Neural cell (in vitro differentiated cells): Measurements from ENCODE around the gene FHIT. TPM values are rescaled to one million over a fixed set of nuclear protein-coding genes. Genes with fewer than 3 reads are reported as not detected.

ENCODE experiments used
- H2AFZ ChIP-seq: fragments of 200-600, 300-800 bp; sonication (generic), shearing (Covaris generic); 2 replicates; pipeline ENCODE4 v1.6.0; 2014; ENCODE audit warnings: low read depth, mild to moderate bottlenecking, antibody characterized with exemption, low read length, moderate library complexity
- H3F3A ChIP-seq: fragments of 200-600 bp; shearing (Covaris generic); 2 replicates; pipeline ENCODE4 v1.6.1; 2016; ENCODE audit warnings: mild to moderate bottlenecking, moderate library complexity, mixed read lengths, antibody characterized with exemption, low read length; ENCODE audit not compliant: insufficient read depth, poor library complexity, severe bottlenecking
- H3K27ac ChIP-seq: fragments of 200-600, 300-800 bp; sonication (generic), shearing (Covaris generic); 2 replicates; pipeline ENCODE4 v1.5.1; 2014; ENCODE audit warnings: mild to moderate bottlenecking, low read length, moderate library complexity
- H3K27me3 ChIP-seq: fragments of 300-800, 200-600 bp; sonication (generic), shearing (Covaris generic); 2 replicates; pipeline ENCODE4 v1.6.0; 2014; ENCODE audit warnings: mild to moderate bottlenecking, low read depth, low read length, moderate library complexity; ENCODE audit not compliant: insufficient read depth
- H3K36me3 ChIP-seq: fragments of 300-800, 200-600 bp; sonication (generic), shearing (Covaris generic); 2 replicates; pipeline ENCODE4 v1.5.1; 2014; ENCODE audit warnings: mild to moderate bottlenecking, antibody characterized with exemption, low read length, moderate library complexity; ENCODE audit not compliant: insufficient read depth
- H3K4me2 ChIP-seq: fragments of 300-800, 200-600 bp; sonication (generic), shearing (Covaris generic); 2 replicates; pipeline ENCODE4 v1.6.0; 2014; ENCODE audit warnings: mild to moderate bottlenecking, low read length
- H3K4me3 ChIP-seq: fragments of 300-800, 200-600 bp; sonication (generic), shearing (Covaris generic); 2 replicates; pipeline ENCODE4 v1.5.1; 2014; ENCODE audit warnings: mild to moderate bottlenecking, low read length, moderate library complexity
- H3K79me2 ChIP-seq: fragments of 200-600 bp; shearing (Covaris generic); replicated peaks from 2 replicates; pipeline ENCODE4 v1.6.0; 2014; ENCODE audit warnings: mild to moderate bottlenecking, low read length, moderate library complexity; ENCODE audit not compliant: insufficient read depth
- H3K9ac ChIP-seq: fragments of 300-800, 200-600 bp; sonication (generic), shearing (Covaris generic); 2 replicates; pipeline ENCODE4 v1.6.1; 2016; ENCODE audit warnings: mild to moderate bottlenecking, low read length, mixed read lengths
- H3K9me2 ChIP-seq: fragments of 200-600 bp; shearing (Covaris generic); 2 replicates; pipeline ENCODE4 v1.6.1; 2016; ENCODE audit warnings: mild to moderate bottlenecking, low read length, mixed read lengths; ENCODE audit not compliant: insufficient read depth
- H3K9me3 ChIP-seq: fragments of 200-600, 300-800 bp; sonication (generic), shearing (Covaris generic); 2 replicates; pipeline ENCODE4 v1.6.1; 2016; ENCODE audit warnings: mild to moderate bottlenecking, mixed run types, low read length, moderate library complexity, mixed read lengths
- H4K20me1 ChIP-seq: fragments of 200-600 bp; shearing (Covaris generic); 2 replicates; pipeline ENCODE4 v1.6.1; 2016; ENCODE audit warnings: mild to moderate bottlenecking, mixed run types; ENCODE audit not compliant: insufficient read depth
- EP300 ChIP-seq: fragments of 450-650 bp; conservative IDR thresholded peaks from 2 replicates; pipeline ENCODE4 v1.6.1; 2014; ENCODE audit warnings: antibody characterized with exemption, mild to moderate bottlenecking, moderate library complexity; ENCODE audit not compliant: poor library complexity, severe bottlenecking
- EZH2 ChIP-seq: fragments of 200-600, 300-800 bp; shearing (Covaris generic), sonication (generic); IDR thresholded peaks from 2 replicates; pipeline ENCODE4 v1.6.1; 2014; ENCODE audit warnings: antibody characterized with exemption, low read length, borderline replicate concordance, mild to moderate bottlenecking; ENCODE audit not compliant: insufficient read depth, poor library complexity, severe bottlenecking
- MXI1 ChIP-seq: fragments of 450-650 bp; conservative IDR thresholded peaks from 2 replicates; pipeline ENCODE4 v1.6.1; 2014; ENCODE audit warnings: antibody characterized with exemption, mild to moderate bottlenecking; ENCODE audit not compliant: poor library complexity, severe bottlenecking
- POLR2AphosphoS5 ChIP-seq: IDR thresholded peaks from 2 replicates; pipeline ENCODE4 v1.6.1; 2012
- RAD21 ChIP-seq: fragments of 450-650 bp; conservative IDR thresholded peaks from 2 replicates; pipeline ENCODE4 v1.6.1; 2014; ENCODE audit warnings: antibody characterized with exemption, mild to moderate bottlenecking, moderate library complexity
- REST ChIP-seq: IDR thresholded peaks from 2 replicates; pipeline ENCODE4 v1.6.1; 2012; ENCODE audit warnings: borderline replicate concordance
- SMC3 ChIP-seq: fragments of 450-650 bp; conservative IDR thresholded peaks from 2 replicates; pipeline ENCODE4 v1.6.1; 2014; ENCODE audit warnings: antibody characterized with exemption, mild to moderate bottlenecking, moderate library complexity; ENCODE audit not compliant: poor library complexity
- TAF1 ChIP-seq: IDR thresholded peaks from 2 replicates; pipeline ENCODE4 v1.6.1; 2012; ENCODE audit warnings: low read depth
- polyA plus RNA-seq: library from polyadenylated mRNA; depleted of rRNA; stranded (reverse); fragments of >200 nt; gene quantifications from 2 replicates; pipeline ENCODE4 v1.2.3, GENCODE V29; 2014
- TF ChIP-seq, protein P1 (sequence below): fragments of 450-650 bp; IDR thresholded peaks from 2 replicates; pipeline ENCODE4 v1.5.1; 2014; ENCODE audit warnings: antibody characterized with exemption, mild to moderate bottlenecking, moderate library complexity; ENCODE audit not compliant: poor library complexity, severe bottlenecking

FHIT gene
- polyA plus RNA-seq, 1 donor from 2014 or later = not detected

DNA sequence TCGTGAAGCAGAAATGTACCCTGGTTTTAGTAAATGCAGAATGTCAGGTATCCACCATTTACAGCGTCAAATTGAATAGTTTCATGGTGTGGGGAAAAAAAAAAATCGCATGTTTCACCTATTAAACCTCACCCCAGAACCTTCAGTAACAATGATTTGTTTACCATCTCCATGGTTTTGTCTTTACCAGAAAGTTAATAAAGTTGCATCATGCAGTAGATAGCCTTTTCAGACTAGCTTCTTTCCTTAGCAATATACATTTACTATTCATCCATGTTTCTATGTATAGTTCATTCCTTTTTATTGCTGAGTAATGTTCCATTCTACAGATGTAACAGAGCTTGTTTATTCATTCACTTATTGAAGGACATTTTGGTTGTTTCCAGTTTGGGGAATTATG lies 1066.1 kb downstream of the FHIT start:
- Histone ChIP-seq H3K27me3 (no peaks in the 10 kb centered on the region), H3K9ac (no peak overlapping the region), H3F3A (no peaks in the 10 kb centered on the region), H3K9me3 (no peaks in the 10 kb centered on the region), H3K79me2 (no peaks in the 10 kb centered on the region), H3K36me3 (no peaks in the 10 kb centered on the region), H2AFZ (no peak overlapping the region), H3K27ac (no peak overlapping the region), H3K4me2 (no peak overlapping the region), H3K4me3 (no peak overlapping the region), H3K9me2 (no peaks in the 10 kb centered on the region), H4K20me1 (no peaks in the 10 kb centered on the region)
- TF ChIP-seq TAF1 (no peak), EZH2 (no peak), POLR2AphosphoS5 (no peak), RAD21 (no peak), SMC3 (no peak), EP300 (no peak), REST (no peak), MXI1 (no peak)
- TF ChIP-seq, protein P1, sequence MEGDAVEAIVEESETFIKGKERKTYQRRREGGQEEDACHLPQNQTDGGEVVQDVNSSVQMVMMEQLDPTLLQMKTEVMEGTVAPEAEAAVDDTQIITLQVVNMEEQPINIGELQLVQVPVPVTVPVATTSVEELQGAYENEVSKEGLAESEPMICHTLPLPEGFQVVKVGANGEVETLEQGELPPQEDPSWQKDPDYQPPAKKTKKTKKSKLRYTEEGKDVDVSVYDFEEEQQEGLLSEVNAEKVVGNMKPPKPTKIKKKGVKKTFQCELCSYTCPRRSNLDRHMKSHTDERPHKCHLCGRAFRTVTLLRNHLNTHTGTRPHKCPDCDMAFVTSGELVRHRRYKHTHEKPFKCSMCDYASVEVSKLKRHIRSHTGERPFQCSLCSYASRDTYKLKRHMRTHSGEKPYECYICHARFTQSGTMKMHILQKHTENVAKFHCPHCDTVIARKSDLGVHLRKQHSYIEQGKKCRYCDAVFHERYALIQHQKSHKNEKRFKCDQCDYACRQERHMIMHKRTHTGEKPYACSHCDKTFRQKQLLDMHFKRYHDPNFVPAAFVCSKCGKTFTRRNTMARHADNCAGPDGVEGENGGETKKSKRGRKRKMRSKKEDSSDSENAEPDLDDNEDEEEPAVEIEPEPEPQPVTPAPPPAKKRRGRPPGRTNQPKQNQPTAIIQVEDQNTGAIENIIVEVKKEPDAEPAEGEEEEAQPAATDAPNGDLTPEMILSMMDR = no peak

DNA sequence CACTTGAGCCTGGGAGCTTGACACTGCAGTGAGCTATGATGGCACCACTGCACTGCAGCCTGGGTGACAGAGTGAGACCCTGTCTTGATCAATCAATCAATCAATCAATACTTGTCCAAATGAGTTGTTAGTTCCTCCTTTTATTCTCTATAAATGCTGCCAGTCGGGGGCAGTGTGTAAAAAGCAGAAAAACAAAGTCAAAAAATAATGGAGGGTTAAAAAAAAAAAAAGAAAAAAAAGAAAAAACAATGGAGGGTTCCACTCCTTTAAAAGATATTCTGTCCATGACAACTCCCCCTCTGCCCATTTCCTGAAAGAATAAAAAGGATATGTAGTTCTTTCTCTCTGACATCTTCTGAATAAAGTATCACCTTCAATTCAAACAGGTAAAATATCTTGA lies 1068.6 kb downstream of the FHIT start:
- Histone ChIP-seq H3K9me3 (no peaks in the 10 kb centered on the region), H2AFZ (no peak overlapping the region), H3K36me3 (no peaks in the 10 kb centered on the region), H3K9me2 (no peaks in the 10 kb centered on the region), H3K79me2 (no peaks in the 10 kb centered on the region), H3K27ac (no peak overlapping the region), H3K4me2 (no peak overlapping the region), H4K20me1 (no peaks in the 10 kb centered on the region), H3K9ac (no peak overlapping the region), H3F3A (no peaks in the 10 kb centered on the region), H3K4me3 (no peak overlapping the region), H3K27me3 (no peaks in the 10 kb centered on the region)
- TF ChIP-seq POLR2AphosphoS5 (no peak), REST (no peak), TAF1 (no peak), EZH2 (no peak), MXI1 (no peak), EP300 (no peak), SMC3 (no peak), RAD21 (no peak)
- TF ChIP-seq, protein P1 = no peak
